ENCODE measurements around the gene NPDC1.

- TF ChIP-seq POLR2A (IDR thresholded peaks at IDR 0.05; ENCODE audit: low read length) (no peak), GATA1 (IDR thresholded peaks at IDR 0.05; ENCODE audit: low read depth, low read length) (no peak)
Measured at GRCh38 chr9:137077010-137077747, 31.2 kb upstream of the NPDC1 start, which contains the start of gene UAP1L1.
